RWPE1 (cell line): Measurements from ENCODE around the gene GMPS.
"Not testable (repeated sequence)": the region's sequence is repeated elsewhere in the genome, so short reads cannot be mapped to it uniquely, and the experiment has no call there.

Source experiments
- CTCF ChIA-PET: fragments of 350-600 bp; sonication (Branson Sonifier 250); formaldehyde crosslinking; extraction: SDS; loops from one replicate; lab custom pipeline; 2021; lab: Yijun Ruan, JAX
- POLR2A ChIA-PET: fragments of 400-600 bp; formaldehyde crosslinking; extraction: SDS; loops from one replicate; lab custom pipeline; 2020; ENCODE audit warnings: antibody characterized with exemption; ENCODE audit not compliant: low non-redundant PET; lab: Yijun Ruan, JAX
- DNase-seq: peaks from one replicate; pipeline ENCODE4 v3.0.0; 2012; ENCODE audit warnings: low spot score
- H3K27ac ChIP-seq: fragments of 450-650 bp; 2 replicates; pipeline ENCODE4 v1.5.1; 2017
- TF ChIP-seq, protein P1 (sequence below): fragments of 450-650 bp; conservative IDR thresholded peaks from 2 replicates; pipeline ENCODE4 v1.5.1; 2017; ENCODE audit warnings: low read depth, mild to moderate bottlenecking

The GMPS gene

DNA sequence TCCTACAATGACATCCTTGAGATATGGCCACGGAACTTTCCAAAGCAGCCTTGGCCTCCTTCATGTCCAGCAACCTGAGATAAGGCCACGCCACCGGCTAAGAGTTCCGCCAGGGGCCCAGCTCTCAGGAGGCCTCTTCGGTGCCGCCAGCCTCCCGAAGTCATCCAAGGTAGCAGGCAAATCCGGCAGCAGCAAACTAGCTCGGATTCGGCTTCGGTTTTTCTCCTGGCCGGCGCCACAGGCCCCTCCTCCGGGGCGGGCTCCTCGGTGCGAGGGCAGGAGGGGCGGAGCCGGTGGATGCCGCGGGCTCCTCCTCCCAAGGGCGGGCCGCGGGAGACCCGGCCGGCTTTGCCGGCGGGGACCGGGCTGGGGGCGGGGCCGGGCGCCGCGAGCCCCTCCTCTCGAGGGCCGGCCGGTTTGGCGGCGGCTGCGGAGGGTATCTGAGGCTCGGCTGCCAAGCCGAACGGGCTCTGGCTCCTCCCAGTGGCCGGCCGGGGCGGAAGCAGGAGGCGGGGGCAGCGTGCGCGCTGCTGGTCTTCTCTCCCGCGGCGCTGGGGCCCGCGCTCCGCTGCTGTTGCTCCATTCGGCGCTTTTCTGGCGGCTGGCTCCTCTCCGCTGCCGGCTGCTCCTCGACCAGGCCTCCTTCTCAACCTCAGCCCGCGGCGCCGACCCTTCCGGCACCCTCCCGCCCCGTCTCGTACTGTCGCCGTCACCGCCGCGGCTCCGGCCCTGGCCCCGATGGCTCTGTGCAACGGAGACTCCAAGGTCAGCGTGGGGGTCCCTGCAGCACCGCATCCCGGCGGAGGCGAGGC, at the start of gene GMPS:
Gene GMPS (plus strand): TSS at position 518 of the 812 bp plus-strand sequence. CDS start 221 bp downstream, at position 739.
- POLR2A ChIA-PET: interaction anchor here (0.6 kb wide), 1 partner anchor 65 kb away, joined by 3 read pairs; no protein-coding TSS in a partner anchor
- peak; percentile 95 for DNase-seq
- H3K27ac ChIP-seq: peak within 1 kb of the TSS; percentile 97
- CTCF ChIA-PET: interaction anchor here (0.6 kb wide), 1 partner anchor 689 kb away, joined by 3 read pairs; no protein-coding TSS in a partner anchor
- TF ChIP-seq, protein P1, sequence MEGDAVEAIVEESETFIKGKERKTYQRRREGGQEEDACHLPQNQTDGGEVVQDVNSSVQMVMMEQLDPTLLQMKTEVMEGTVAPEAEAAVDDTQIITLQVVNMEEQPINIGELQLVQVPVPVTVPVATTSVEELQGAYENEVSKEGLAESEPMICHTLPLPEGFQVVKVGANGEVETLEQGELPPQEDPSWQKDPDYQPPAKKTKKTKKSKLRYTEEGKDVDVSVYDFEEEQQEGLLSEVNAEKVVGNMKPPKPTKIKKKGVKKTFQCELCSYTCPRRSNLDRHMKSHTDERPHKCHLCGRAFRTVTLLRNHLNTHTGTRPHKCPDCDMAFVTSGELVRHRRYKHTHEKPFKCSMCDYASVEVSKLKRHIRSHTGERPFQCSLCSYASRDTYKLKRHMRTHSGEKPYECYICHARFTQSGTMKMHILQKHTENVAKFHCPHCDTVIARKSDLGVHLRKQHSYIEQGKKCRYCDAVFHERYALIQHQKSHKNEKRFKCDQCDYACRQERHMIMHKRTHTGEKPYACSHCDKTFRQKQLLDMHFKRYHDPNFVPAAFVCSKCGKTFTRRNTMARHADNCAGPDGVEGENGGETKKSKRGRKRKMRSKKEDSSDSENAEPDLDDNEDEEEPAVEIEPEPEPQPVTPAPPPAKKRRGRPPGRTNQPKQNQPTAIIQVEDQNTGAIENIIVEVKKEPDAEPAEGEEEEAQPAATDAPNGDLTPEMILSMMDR: peak; percentile 53

DNA sequence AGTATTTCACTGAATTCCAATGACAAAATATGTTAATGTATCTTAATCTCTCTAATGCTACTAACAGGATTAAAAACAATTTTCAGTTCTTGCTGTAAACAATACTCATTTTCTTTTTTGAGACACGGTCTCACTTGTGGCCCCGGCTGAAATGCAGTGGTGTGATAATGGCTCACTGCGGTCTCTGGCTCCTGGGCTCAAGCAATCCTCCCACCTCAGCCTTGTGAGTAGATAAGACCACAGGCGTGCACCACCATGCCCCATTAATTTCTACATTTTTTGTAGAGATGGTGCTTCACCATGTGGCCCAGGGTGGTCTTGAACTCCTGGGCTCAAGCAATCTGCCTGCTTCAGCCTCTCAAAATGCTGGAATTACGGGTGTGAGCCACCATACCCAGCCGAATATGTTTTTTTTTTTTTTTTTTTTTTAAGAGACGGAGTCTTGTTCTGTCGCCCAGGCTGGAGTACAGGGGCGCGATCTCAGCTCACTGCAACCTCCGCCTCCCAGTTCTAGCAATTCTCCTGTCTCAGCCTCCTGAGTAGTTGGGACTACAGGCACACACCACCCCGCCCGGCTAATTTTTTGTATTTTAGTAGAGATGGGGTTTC, 41.9 kb upstream of the GMPS start:
- DNase-seq, POLR2A ChIA-PET, H3K27ac ChIP-seq: not testable (repeated sequence)
- CTCF ChIA-PET: interaction anchor here (0.6 kb wide), 1 partner anchor 204 kb away, joined by 3 read pairs; no protein-coding TSS in a partner anchor

GRCh38 chr3:155835341-155836071, 34.9 kb upstream of the GMPS start:
- no peak overlapping the region for H3K27ac ChIP-seq
- POLR2A ChIA-PET: no interaction called here
- TF ChIP-seq, protein P1: no peak
- DNase-seq: no peak
- CTCF ChIA-PET: no interaction called here

GRCh38 chr3:155843569-155843968, 26.9 kb upstream of the GMPS start:
- CTCF ChIA-PET: no interaction called here
- DNase-seq: no peak
- TF ChIP-seq, protein P1: no peak
- no peak overlapping the region for H3K27ac ChIP-seq
- POLR2A ChIA-PET: interaction anchor here (0.8 kb wide), 1 partner anchor 10 kb away, joined by 3 read pairs; no protein-coding TSS in a partner anchor

DNA sequence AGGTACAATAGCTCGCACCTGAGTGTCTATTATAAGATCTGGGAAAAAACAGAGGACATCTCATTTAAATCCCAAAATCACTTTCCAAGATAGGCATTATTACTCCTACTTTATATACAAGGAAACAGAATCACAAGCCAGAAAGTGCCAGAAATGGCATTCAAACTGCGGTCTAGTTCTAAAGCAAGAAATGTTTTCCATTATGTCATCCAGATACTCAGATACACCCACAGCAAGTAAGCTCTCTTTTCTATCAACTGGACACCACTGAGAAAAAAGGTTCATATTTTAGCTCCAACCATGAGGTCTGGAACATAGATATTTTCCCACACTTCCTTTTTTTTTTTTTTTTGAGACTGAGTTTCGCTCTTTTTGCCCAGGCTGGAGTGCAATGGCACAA, 24.3 kb upstream of the GMPS start:
- H3K27ac ChIP-seq: no peak overlapping the region
- TF ChIP-seq, protein P1: no peak
- DNase-seq: no peak
- ChIA-PET POLR2A (interaction anchor here (0.7 kb wide), 1 partner anchor 23 kb away, joined by 6 read pairs; no protein-coding TSS in a partner anchor), CTCF (no interaction called here)

DNA sequence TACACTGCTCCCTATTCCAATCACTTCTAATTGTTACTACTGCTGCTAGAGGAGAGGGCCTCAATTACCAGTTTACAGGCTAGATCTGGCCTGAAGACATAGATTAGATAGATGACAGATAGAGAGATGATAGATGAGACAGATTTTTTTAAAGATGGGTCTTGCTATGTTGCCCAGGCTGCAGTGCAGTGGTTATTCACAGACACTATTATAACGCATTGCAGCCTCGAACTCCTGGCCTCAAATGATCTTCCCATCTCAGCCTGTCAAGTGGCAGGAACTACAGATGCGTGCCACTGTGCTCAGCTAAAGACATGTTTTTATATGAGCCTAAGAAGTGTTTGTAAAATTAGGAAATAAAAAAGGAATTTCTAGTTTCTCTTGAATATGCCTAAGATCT, 22.5 kb upstream of the GMPS start:
- POLR2A ChIA-PET: no interaction called here
- CTCF ChIA-PET: no interaction called here
- no peak for DNase-seq
- H3K27ac ChIP-seq: no peak overlapping the region
- TF ChIP-seq, protein P1: no peak

- DNase-seq, CTCF ChIA-PET, H3K27ac ChIP-seq, POLR2A ChIA-PET: not testable (repeated sequence)
These were observed 21.0 kb upstream of the GMPS start for GRCh38 chr3:155849404-155849803.
